HG02840 (cell line): ENCODE results near the gene KCNK6.
A peak's percentile ranks its signal among the peaks of the same experiment; 100 is the strongest.
"Not testable (repeated sequence)": the region's sequence is repeated elsewhere in the genome, so short reads cannot be mapped to it uniquely, and the experiment has no call there.

Experiments
- ATAC-seq: cut with Tn5 transposase; IDR thresholded peaks from one replicate; pipeline ENCODE4 v1.9.1; 2021; ENCODE audit warnings: mild to moderate bottlenecking, moderate library complexity, moderate number of reproducible peaks; ENCODE audit not compliant: unreplicated experiment, low FRiP score

Gene KCNK6

DNA sequence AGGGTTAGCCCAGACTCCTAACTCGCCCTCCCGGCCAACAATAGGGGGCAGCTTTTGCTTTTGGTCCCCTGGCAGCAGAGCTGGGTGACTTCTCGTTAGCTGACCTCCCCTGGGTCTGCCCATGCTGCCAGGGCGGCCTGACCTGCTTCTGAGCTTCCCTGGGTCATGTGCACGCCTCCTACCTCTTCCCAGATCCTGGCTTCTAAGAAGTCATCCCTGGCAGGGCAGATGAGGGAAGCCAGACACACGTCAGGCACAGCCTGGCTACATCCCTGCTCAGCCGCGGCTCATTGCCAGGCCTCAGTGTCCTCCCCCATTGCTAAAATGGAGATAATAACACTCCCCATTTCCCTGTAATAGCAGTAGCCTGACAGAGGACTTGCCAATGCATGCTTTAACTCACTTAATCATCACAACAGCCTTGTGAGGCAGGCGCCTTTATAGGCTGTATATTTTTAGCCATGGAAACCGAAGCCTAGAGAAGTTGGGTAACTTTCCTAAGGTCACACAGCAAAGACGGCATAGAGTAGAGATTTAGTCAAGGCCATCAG lies 2.1 kb downstream of the KCNK6 start:
- no peak for ATAC-seq

DNA sequence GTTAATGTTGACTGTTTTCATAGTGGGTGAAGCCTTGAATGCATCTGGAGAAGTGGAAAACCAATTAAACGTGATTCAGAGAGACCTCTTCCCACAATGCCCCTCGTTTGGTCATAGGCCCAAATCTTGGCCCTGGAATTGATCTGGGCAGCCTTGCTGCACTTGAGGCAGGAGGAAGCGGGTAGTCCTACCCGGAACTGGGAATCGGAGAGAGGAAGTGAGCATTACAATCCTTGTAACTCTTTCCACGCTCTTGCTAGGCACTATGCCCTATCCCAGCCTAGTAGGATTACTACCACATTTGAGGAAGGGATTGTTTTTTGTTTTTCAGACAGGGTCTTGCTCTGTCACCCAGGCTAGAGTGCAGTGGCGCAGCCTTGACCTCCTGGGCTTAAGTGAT lies 3.6 kb downstream of the KCNK6 start:
- no peak for ATAC-seq

- no peak for ATAC-seq
Measured at GRCh38 chr19:38324431-38324830, 4.8 kb downstream of the KCNK6 start.

GRCh38 chr19:38326591-38326990 lies 6.9 kb downstream of the KCNK6 start:
- no peak for ATAC-seq

GRCh38 chr19:38329651-38330050 lies 10.0 kb downstream of the KCNK6 start:
- ATAC-seq, result no peak

DNA sequence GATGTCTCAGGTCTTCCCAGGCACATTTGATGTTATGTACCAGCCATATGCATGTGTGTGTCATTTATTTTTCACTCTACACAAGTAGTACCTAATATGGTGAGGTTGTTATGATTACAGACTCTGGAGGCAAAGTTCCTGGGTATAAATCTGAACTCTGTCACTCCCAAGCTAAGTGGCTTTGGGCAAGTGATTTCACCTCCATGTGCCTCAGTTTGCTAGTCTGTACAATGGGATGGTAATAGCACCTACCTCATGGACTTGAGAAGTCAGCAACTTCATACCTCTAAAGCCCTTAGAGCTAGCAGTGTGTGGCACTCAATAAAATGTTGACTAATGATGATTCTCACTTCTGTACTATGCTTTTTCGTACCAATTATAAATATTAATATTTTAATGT lies 12.1 kb downstream of the KCNK6 start:
- no peak for ATAC-seq

DNA sequence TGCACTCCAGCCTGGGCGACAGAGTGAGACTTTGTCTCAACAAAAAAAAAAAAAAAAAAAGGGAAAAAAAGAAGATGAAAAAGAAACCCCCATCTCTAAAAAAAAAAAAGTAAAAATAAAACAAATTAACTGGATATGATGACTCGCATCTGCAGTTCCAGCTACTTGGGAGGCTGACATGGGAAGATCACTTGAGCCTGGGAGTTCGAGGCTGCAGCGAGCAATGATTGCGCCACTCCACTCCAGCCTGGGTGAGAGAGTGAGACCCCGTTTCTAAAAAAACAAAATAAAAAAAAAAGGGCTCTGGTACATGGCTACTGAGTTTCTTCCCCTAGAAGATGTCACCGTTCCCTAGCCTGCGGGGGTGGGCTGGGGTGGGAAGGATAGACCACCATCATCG lies 13.6 kb downstream of the KCNK6 start:
- no peak for ATAC-seq

GRCh38 chr19:38335949-38336637 lies 16.4 kb downstream of the KCNK6 start:
- ATAC-seq, result peak; percentile 66

DNA sequence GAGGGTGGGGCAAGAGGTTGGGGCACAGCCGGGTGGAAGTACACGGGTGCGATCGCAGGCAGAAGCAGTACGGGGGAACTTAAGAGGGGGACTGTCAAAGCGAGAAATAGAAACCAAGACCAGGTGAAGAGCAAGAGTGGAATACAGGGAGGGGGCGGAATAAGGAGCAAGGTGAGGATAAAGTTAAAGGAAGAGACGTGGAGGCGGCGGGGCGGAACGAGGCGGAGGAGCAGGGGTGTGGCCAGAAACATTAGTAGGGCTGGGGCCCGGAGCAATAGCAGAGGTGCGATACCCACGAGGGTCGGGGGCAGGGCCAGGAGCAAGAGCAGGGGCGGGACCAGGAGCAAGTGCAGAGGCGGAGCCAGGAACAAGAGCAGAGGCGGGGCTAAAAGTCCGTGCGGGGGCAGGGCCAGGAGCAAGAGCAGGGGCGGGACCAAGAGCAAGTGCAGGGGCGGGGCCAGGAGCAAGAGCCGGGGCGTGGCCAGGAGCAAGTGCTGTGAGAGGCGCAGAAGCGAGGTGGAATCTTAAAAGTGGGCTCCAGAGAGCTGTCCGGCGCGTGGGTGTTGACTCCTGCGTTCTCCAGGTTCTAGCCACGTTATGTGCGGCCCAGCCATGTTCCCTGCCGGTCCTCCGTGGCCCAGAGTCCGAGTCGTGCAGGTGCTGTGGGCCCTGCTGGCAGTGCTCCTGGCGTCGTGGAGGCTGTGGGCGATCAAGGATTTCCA lies 17.2 kb downstream of the KCNK6 start:
- peak; percentile 50 for ATAC-seq

- ATAC-seq, result no peak
Measured at GRCh38 chr19:38337360-38337653, 17.7 kb downstream of the KCNK6 start.

DNA sequence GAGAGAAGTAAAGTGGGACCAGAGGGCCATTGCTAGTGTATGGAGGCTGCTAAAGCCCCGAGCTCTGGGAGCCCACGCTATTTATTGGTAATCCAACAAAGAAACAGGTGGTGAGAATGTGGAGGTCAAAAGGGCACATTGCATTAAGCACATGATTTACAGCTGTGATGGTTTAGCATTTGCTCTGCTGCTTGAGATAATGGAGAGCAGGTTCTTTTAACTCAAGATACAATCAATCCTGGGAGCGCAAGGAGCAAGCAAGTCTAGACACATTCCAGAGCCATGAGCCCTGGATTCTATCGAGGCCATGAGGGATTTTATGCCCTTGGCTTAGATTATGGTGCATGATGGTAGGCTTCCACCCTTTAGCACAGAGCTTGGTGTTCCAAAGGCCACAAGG lies 19.4 kb downstream of the KCNK6 start:
- ATAC-seq, result not testable (repeated sequence)

GRCh38 chr19:38340927-38341326 lies 21.3 kb downstream of the KCNK6 start:
- ATAC-seq, result no peak

DNA sequence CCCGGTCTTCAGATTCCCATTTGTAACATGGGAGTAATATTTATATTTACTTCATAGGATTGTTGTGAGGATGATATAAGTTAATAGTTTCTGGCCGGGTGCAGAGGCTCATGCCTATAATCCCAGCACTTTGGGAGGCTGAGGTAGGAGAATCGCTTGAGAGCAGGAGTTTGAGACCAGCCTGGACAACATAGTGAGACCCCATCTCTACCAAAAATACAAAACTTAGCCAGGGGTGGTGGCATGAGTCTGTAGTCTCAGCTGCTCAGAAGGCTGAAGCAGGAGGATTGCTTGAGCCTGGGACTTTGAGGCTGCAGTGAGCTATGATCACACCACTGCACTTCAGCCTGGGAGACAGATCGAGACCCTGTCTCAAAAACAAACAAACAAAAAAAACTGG lies 27.2 kb downstream of the KCNK6 start:
- ATAC-seq, result no peak

DNA sequence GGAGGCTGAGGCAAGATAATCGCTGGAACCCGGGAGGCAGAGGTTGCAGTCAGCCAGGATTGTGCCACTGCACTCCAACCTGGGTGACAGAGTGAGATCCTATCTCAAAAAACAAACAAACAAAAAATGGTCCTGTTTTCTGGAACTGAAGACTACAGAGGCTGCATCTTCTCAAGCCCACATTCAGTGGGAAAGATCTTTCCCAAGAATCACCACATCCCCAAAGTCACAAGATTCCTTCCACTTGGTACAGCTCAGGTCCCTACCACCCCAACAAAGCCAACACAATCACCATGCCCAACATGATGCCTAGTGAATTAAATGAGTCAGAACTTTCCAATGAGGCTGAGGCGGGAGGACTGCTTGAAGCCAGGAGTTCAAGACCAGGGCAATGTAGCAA lies 31.2 kb downstream of the KCNK6 start:
- ATAC-seq, result no peak

DNA sequence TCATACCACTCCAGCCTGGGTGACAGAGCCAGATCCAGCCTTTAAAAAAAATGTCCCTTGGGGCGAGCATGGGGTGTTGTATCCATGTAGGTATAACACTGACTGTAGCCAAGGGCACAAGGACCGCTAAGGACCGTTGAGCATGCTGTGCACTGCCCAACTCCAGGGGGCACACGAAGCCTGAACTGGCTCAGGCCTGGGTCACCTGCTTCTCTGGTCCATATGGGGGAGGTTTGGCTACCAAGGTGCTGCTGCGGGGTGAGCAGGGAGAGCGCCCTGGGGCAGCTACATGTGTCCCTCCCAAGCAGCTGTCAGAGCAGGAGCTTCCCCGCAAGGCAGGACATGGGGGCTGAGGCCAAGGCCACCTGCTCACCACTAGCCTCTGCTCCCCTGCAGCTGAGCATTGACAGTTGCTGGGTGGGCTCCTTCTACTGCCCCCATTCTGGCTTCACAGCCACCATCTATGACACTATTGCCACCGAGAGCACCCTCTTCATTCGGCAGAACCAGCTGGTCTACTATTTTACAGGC lies 32.3 kb downstream of the KCNK6 start:
- ATAC-seq, result no peak

- no peak for ATAC-seq
Measured at GRCh38 chr19:38352611-38353010, 33.0 kb downstream of the KCNK6 start.

- ATAC-seq, result no peak
Measured at GRCh38 chr19:38355728-38356725, 36.4 kb downstream of the KCNK6 start.

- no peak for ATAC-seq
Measured at GRCh38 chr19:38358071-38358470, 38.4 kb downstream of the KCNK6 start.

DNA sequence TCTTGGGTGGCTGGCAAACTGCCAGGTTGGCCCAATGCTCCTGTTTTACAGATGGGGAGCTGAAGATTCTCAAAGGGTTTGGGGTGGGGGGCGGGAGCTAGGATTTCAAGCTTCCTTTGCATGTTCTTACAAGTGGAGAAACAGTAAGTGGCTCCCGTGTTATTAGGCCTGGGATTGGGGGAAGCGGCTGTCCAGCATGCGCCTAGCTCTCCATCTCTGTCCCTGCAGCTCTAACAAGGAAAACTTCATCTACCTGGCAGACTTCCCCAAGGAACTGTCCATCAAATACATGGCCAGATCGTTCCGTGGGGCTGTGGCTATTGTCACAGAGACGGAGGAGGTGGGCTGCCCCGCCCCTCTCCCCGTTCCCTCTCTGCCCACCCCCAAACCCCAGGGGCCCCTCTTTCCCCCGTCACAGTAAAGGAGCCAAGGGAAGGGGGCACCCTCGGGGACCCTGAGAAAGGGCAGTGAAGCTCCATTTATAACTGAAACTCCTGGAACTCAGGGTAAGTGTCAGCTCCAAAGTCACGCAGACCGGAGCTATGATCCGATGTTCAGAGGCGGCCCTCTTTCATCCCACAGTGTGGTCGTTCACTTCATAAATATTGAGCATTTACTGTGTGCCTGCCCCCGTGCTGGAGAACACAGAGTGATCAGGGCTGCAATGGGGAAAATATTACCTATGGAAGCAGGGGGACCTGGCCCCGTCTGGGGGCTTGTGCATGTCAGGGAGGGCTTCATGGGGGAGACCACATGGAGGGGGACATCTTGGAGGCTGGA lies 39.8 kb downstream of the KCNK6 start:
- ATAC-seq, result no peak

- no peak for ATAC-seq
Measured at GRCh38 chr19:38360351-38360750, 40.7 kb downstream of the KCNK6 start.
